Peyer's patch (tissue), 4 donors: ENCODE measurements around the gene KDM4C. TPM values are rescaled to one million over a fixed set of nuclear protein-coding genes. Genes with fewer than 3 reads are reported as not detected.
A peak's percentile ranks its signal among the peaks of the same experiment; 100 is the strongest.
"Not testable (repeated sequence)": the region's sequence is repeated elsewhere in the genome, so short reads cannot be mapped to it uniquely, and the experiment has no call there.

Experiments
- DNase-seq, 3 donors: peaks; one replicate each; pipeline ENCODE4 v3.0.0-alpha.2; 2017 to 2019
- H3K27ac ChIP-seq, 4 donors: fragments of 200-600 bp; sonication (generic); one replicate each; pipeline ENCODE4 v1.5.1; 2016 to 2019
- H3K27me3 ChIP-seq, 2 donors: fragments of 200-600 bp; sonication (generic); one replicate each; pipeline ENCODE4 v1.5.1; 2019
- H3K36me3 ChIP-seq, 3 donors: fragments of 200-600 bp; sonication (generic); one replicate each; pipeline ENCODE4 v1.5.1; 2016 to 2019
- H3K4me1 ChIP-seq, 4 donors: fragments of 200-600 bp; sonication (generic); one replicate each; pipeline ENCODE4 v1.5.1; 2016 to 2019
- H3K4me3 ChIP-seq, 4 donors: fragments of 200-600 bp; sonication (generic); 1 replicate in 3 of 4; 2 replicates in 1 of 4; pipeline ENCODE4 v1.5.1; 2016 to 2019; ENCODE audit warnings: mild to moderate bottlenecking in 1 of 4
- H3K9me3 ChIP-seq, 4 donors: fragments of 200-600 bp; sonication (generic); one replicate each; pipeline ENCODE4 v1.5.1; 2016 to 2019; ENCODE audit warnings: mild to moderate bottlenecking in 1 of 4
- CTCF ChIP-seq, 6 experiments: fragments of 450-650 bp in 4 of 6; fragments of 200-600 bp in 2 of 6; sonication (generic) in 1 of 6; IDR thresholded peaks; one replicate each; pipeline ENCODE4 v1.5.1; 2017 to 2019; ENCODE audit warnings: antibody characterized with exemption in 6 of 6, mild to moderate bottlenecking in 3 of 6, moderate library complexity in 1 of 6
- POLR2A ChIP-seq, 2 donors: fragments of 450-650 bp; IDR thresholded peaks; one replicate each; pipeline ENCODE4 v1.5.1; 2017; ENCODE audit warnings: antibody characterized with exemption in 2 of 2, mild to moderate bottlenecking in 2 of 2, moderate library complexity in 2 of 2
- total RNA-seq, 4 donors: library from RNA; depleted of rRNA; stranded (reverse); fragments of >200 nt; gene quantifications; one replicate each; pipeline ENCODE4 v1.1.0, GENCODE V29; 2016

The KDM4C gene
- total RNA-seq, 4 donors from 2014 or later, result 90.7 to 125 (median 107) TPM

GRCh38 chr9:6783753-6784152 is 26.0 kb downstream of the KDM4C start:
- Histone ChIP-seq H3K9me3 (no peaks in the 10 kb centered on the region), H3K36me3 (no peaks in the 10 kb centered on the region), H3K4me1 (peaks cover 0 to 58% (median 14%) of the 10 kb centered on the region in 4 donors), H3K4me3 (no peak overlapping the region), H3K27me3 (no peaks in the 10 kb centered on the region), H3K27ac (no peak overlapping the region)
- TF ChIP-seq CTCF (IDR thresholded peaks at IDR 0.05), result no peak
- TF ChIP-seq POLR2A (IDR thresholded peaks at IDR 0.05), result no peak
- DNase-seq, result no peak

DNA sequence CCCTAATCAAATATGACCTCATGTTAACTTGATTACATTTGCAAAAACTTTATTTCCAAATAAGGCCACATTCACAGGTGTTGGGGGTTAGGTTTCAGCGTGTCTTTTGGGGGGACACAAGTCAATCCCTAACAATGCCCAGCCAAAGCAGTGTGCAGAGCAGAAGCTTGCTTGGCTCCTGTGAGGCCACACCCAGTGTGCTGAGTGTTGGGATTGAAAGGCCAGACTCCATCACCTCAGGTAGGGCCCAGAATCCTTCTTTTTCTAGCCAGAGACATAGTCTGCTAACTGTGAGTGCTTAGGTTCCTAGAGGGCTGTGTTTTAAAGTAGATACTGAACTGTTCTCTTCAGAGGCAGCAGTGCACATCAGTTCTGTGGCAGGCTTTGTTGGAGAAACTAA is 27.9 kb downstream of the KDM4C start:
- no peaks in the 10 kb centered on the region for H3K36me3 ChIP-seq
- no peak overlapping the region for H3K27ac ChIP-seq
- no peak for DNase-seq
- H3K9me3 ChIP-seq, result no peaks in the 10 kb centered on the region
- H3K4me1 ChIP-seq, result peaks cover 0 to 46% (median 4%) of the 10 kb centered on the region in 4 donors
- TF ChIP-seq CTCF (IDR thresholded peaks at IDR 0.05), result no peak
- TF ChIP-seq POLR2A (IDR thresholded peaks at IDR 0.05), result no peak
- H3K27me3 ChIP-seq, result no peaks in the 10 kb centered on the region
- no peak overlapping the region for H3K4me3 ChIP-seq

DNA sequence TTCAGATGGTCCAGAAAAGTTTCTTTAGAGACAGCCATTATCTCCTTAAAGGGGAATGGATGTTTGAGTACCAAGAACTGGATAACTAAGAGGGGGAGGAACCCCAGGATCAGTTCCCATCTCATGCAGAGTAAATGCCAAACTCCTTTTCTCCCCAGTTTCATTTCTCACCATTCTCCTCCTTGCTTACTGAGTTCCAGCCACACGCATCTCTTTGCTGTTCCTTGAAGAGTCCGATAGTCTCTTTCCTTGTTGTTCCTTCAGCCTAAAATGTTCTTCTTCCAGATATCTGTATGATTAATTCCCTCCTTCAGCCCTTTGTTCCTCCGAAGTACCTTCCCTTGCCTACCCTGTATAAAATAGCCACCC is 30.0 kb downstream of the KDM4C start:
- TF ChIP-seq CTCF (IDR thresholded peaks at IDR 0.05) (no peak), POLR2A (IDR thresholded peaks at IDR 0.05) (no peak)
- Histone ChIP-seq H3K4me1 (peaks cover 0 to 35% (median under 1%) of the 10 kb centered on the region in 4 donors), H3K27ac (peak overlapping the region in 3 of 4 donors; percentile 11 to 79 (median 56)), H3K27me3 (no peaks in the 10 kb centered on the region), H3K9me3 (no peaks in the 10 kb centered on the region), H3K36me3 (peaks cover 0 to 2% (median 0%) of the 10 kb centered on the region in 3 donors), H3K4me3 (peak overlapping the region in 1 of 4 donors; percentile 27)
- DNase-seq, result no peak

- H3K4me3 ChIP-seq, result peak overlapping the region in 2 of 4 donors; percentile 13 to 27
- H3K4me1 ChIP-seq, result peaks cover 0 to 29% (median 0%) of the 10 kb centered on the region in 4 donors
- no peaks in the 10 kb centered on the region for H3K27me3 ChIP-seq
- peaks cover 0 to 8% (median 0%) of the 10 kb centered on the region in 3 donors for H3K36me3 ChIP-seq
- peak overlapping the region in 3 of 4 donors; percentile 11 to 79 (median 56) for H3K27ac ChIP-seq
- TF ChIP-seq CTCF (IDR thresholded peaks at IDR 0.05) (no peak), POLR2A (IDR thresholded peaks at IDR 0.05) (no peak)
- peak in 1 of 3 donors; percentile 53 for DNase-seq
- no peaks in the 10 kb centered on the region for H3K9me3 ChIP-seq
Observed at GRCh38 chr9:6788162-6789016, 30.6 kb downstream of the KDM4C start.

DNA sequence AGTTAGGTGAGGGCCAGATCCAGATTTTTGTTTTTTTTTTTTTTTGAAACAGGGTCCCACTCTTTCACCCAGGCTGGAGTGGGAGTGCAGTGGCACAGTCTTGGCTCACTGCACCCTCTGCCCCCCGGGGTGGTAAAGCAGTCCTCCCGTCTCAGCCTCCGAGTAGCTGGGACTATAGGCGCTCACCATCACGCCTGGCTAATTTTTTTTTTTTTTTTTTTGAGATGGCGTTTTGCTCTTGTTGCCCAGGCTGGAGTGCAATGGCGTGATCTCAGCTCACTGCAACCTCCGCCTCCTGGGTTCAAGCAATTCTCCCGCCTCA is 31.2 kb downstream of the KDM4C start:
- DNase-seq, H3K9me3 ChIP-seq, H3K27me3 ChIP-seq, H3K4me3 ChIP-seq: not testable (repeated sequence)
- peak overlapping the region in 1 of 4 donors; percentile 79 for H3K27ac ChIP-seq
- peaks cover 0 to 14% (median 1%) of the 10 kb centered on the region in 3 donors for H3K36me3 ChIP-seq
- H3K4me1 ChIP-seq, result peaks cover 0 to 23% (median 0%) of the 10 kb centered on the region in 4 donors

DNA sequence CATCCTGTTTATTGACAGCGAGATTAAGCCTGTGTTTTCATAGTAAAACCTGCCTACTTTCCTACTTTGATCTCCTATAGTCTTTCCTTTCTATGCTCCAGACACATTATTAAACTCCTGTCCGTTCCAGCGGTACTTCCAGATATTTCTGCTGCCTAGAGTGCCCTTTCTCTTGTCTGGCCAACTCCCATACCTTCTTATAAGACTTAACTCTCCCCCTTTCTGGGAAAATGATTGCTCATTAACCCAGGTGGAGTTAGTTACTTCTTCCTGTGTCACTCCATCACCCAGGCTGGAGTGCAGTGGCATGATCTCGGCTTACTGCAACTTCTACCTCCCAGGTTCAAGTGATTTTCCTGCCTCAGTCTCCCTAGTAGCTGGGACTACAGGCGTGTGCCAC is 33.1 kb downstream of the KDM4C start:
- Histone ChIP-seq H3K36me3 (peaks cover 0 to 28% (median 2%) of the 10 kb centered on the region in 3 donors), H3K9me3 (no peaks in the 10 kb centered on the region), H3K4me3 (no peak overlapping the region), H3K4me1 (peaks cover 0 to 23% (median 0%) of the 10 kb centered on the region in 4 donors), H3K27me3 (no peaks in the 10 kb centered on the region), H3K27ac (peak overlapping the region in 1 of 4 donors; percentile 17)
- TF ChIP-seq POLR2A (IDR thresholded peaks at IDR 0.05) (no peak), CTCF (IDR thresholded peaks at IDR 0.05) (no peak)
- DNase-seq, result no peak
